HTR-8/SVneo (cell line): Measurements from ENCODE around the gene RPL3.

Experiments used
- DNase-seq: peaks from one replicate; pipeline ENCODE4 v3.0.0; 2011; ENCODE audit warnings: low spot score, mixed read lengths; ENCODE audit not compliant: insufficient read length
- FAIRE-seq: peaks from 2 replicates; lab custom pipeline; 2011; peaks lifted over from hg19 to GRCh38; lab: Jason Lieb, UNC

RPL3 gene

GRCh38 chr22:39269095-39269790 is 50.2 kb downstream of the RPL3 start:
- FAIRE-seq (no peak), DNase-seq (no peak)

- FAIRE-seq, result no peak
- DNase-seq, result no peak
Measured at GRCh38 chr22:39268645-39269044, 50.8 kb downstream of the RPL3 start.

- DNase-seq (no peak), FAIRE-seq (no peak)
Measured at GRCh38 chr22:39267974-39268373, 51.4 kb downstream of the RPL3 start.

DNA sequence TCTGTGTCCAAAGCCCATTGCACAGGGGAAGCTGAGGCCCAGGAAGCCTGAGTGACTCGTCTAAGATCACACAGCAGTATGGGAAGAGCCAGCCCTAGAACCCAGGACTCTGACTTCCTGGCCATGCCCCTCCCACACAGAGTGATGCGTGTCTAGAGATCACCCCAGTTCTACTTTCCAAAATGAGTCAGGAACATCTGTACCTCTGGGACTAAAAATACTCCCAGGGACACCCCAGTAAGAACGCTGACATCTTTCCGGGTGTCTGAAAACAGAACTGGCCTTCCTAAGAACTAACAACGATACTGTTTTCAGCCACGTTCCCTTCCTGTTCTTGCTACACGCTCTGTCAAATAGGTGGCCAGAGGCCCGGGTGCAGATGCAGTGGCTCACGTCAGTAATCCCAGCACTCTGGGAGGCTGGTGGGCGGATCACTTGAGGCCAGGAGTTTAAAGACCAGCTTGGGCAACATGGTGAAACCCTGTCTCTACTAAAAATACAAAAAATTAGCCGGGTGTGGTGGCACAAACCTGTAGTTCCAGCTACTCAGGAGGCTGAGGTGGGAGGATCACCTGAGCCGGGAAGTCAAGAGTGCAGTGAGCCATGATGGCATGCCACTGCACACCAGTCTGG is 52.9 kb downstream of the RPL3 start:
- DNase-seq (no peak), FAIRE-seq (no peak)

DNA sequence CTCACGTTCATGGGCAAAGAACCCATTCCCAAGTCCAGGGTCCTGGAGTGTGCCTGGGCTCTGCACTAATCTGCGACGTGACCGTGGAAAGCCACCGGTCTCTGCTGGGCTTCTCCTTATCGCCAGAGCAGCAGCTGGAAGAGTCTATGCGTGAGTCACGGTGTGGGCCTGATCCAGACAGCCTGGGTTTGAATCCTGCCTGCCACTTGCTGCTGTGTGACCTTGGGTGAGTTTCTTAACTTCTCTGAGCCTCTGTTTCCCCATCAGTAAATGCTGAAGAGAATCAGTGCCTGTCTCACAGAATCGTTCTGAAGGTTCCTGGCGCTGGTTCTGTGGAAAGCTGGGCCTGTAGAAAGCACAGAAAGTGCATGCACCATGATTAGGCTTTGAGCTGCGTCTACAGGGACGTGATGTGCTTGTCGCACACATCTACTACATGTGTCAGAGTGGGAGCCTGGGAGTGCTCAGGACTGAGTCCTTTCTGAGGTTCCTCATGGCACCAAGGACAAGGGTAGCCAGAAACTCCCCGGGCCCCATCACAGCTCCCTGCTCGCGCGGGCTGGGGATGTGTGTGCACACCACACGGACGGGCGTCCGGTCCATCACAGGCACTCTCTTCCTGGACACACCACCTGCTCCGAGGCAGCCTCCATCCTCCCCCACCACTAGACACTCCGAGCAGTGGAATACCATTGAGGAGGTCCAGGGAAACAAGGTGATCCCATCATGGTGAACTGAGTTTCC is 54.1 kb downstream of the RPL3 start:
- FAIRE-seq, result no peak
- DNase-seq, result no peak

- no peak for FAIRE-seq
Measured at GRCh38 chr22:39264349-39265038, 54.9 kb downstream of the RPL3 start.

DNA sequence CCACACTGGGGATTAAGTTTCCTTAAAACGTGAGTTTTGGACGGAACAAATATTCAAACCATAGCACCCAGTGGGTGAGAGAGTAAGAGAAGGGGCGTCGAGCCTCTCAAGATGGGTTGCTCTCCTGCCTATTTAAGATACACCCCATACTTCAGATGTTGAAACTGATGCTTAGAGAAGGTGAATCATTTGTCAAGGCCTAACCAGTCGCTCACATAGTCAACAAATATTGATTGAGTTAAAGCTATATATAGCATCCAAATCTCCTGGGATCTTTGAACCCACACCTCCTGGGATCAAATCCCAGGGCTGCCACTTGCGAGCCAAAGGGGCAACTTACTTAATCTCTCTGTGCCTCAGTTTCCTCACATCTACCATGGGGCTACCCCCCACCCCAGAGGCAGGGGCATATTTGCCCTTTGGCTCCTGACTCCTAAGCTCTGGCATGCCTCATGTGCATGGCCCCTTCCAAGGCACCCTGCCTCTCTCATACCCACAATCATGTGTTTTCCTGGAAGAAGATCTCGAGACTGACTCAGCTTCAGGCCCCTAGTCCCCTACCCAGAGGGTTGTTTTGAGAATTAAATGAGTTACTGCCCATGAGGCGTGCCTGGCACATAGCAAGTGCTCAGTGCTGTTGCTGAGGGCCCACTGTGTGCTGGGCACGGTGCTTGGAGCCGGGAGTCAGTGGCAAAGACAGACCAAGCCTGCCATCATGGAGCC is 55.6 kb downstream of the RPL3 start:
- DNase-seq, result no peak
- no peak for FAIRE-seq

More at GRCh38 chr22:39264349-39265038, 54.9 kb downstream of the RPL3 start:
- no peak for DNase-seq
